Measurements from ENCODE around the gene SLC26A8. TPM values are rescaled to one million over a fixed set of nuclear protein-coding genes. Genes with fewer than 3 reads are reported as not detected.

Gene SLC26A8
- total and polyA plus RNA-seq, 2 of the 13 experiments (the other 11 are each of a cell fraction or from before 2014, with no cell fraction given) = 0.46 TPM; not detected in 1

DNA sequence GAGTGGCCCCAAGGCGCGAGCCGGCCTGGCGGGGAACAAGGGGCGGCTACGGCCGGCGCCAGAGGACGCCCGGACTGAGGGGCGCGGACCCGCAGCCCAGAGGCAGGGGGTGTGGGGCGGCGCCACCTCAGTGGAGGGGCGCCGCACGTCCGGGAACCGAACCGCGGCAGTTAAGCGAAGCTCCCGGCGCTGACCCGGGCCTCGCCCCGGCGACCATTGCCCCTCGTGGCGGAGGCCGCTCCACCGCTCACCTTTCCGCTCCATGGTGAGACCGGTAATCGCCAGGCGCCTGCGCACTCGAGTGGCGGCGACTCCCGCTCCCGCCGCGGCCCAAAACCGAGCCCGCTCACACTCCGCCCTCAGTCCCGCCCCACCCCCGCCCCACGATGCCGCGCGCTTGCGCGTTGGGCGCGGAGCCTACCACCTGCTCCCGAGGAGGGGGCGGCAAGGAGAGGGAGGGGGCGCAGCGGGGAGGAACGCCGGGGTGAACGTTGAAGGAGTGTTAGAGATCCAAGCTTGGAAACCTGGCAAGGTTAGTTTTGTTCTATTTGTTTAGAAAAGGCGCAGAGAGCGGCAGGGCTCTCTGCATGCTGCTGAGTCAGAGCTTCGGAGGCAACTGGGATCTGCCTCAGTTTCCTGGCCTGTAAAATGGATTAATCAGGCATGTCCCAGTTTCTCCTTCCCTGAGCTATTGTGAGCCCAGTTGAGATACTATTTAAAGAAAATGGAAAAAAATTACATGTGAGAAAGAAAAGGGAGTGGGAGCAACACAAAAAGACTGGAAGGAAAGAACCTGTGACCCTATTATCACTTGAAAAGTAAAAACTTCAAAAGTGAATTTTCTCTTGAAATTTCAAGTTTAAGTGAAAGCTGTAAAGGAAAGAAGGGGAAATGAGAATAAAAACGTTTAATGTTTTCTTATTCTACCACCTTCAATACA is 103.4 kb downstream of the SLC26A8 start, which contains the start of gene SRPK1 (continued):
- peak; percentile 58 for TF ChIP-seq ZSCAN29 (CRISPR knock-in tag; conservative IDR thresholded peaks at IDR 0.05)
- TF ChIP-seq ZNF530 (CRISPR knock-in tag; IDR thresholded peaks at IDR 0.05; ENCODE audit: low read depth) = no peak
- no peak for TF ChIP-seq ZNF569 (CRISPR knock-in tag; IDR thresholded peaks at IDR 0.05; ENCODE audit: borderline replicate concordance)
- no peak; the same call in 1 of the 2 replicates for TF ChIP-seq ZNF350 (CRISPR knock-in tag; IDR thresholded peaks at IDR 0.05; ENCODE audit: borderline replicate concordance, low read depth)
- TF ChIP-seq NR3C1 (CRISPR knock-in tag; IDR thresholded peaks at IDR 0.05) = no peak
- peak; percentile 94 for TF ChIP-seq ZNF543 (CRISPR knock-in tag; IDR thresholded peaks at IDR 0.05)
- no peak for TF ChIP-seq ZNF326 (CRISPR knock-in tag; IDR thresholded peaks at IDR 0.05; ENCODE audit: borderline replicate concordance)
- peak; percentile 71; the same call in 1 of the 2 replicates for TF ChIP-seq YEATS2 (CRISPR knock-in tag; IDR thresholded peaks at IDR 0.05; ENCODE audit: borderline replicate concordance)
- TF ChIP-seq NFE2L1 (CRISPR knock-in tag; IDR thresholded peaks at IDR 0.05; ENCODE audit: borderline replicate concordance) = no peak
- TF ChIP-seq ZNF562 (CRISPR knock-in tag; IDR thresholded peaks at IDR 0.05; ENCODE audit: borderline replicate concordance) = no peak
- TF ChIP-seq ZNF343 (CRISPR knock-in tag; IDR thresholded peaks at IDR 0.05) = peak; percentile 95
- no peak for TF ChIP-seq SMARCE1 (IDR thresholded peaks at IDR 0.05; ENCODE audit: borderline replicate concordance)
- peak; percentile 16; the same call in 1 of the 2 replicates for TF ChIP-seq MLX (CRISPR knock-in tag; IDR thresholded peaks at IDR 0.05)
- TF ChIP-seq ZNF775 (CRISPR knock-in tag; IDR thresholded peaks at IDR 0.05; ENCODE audit: borderline replicate concordance) = no peak
- TF ChIP-seq, protein P1, sequence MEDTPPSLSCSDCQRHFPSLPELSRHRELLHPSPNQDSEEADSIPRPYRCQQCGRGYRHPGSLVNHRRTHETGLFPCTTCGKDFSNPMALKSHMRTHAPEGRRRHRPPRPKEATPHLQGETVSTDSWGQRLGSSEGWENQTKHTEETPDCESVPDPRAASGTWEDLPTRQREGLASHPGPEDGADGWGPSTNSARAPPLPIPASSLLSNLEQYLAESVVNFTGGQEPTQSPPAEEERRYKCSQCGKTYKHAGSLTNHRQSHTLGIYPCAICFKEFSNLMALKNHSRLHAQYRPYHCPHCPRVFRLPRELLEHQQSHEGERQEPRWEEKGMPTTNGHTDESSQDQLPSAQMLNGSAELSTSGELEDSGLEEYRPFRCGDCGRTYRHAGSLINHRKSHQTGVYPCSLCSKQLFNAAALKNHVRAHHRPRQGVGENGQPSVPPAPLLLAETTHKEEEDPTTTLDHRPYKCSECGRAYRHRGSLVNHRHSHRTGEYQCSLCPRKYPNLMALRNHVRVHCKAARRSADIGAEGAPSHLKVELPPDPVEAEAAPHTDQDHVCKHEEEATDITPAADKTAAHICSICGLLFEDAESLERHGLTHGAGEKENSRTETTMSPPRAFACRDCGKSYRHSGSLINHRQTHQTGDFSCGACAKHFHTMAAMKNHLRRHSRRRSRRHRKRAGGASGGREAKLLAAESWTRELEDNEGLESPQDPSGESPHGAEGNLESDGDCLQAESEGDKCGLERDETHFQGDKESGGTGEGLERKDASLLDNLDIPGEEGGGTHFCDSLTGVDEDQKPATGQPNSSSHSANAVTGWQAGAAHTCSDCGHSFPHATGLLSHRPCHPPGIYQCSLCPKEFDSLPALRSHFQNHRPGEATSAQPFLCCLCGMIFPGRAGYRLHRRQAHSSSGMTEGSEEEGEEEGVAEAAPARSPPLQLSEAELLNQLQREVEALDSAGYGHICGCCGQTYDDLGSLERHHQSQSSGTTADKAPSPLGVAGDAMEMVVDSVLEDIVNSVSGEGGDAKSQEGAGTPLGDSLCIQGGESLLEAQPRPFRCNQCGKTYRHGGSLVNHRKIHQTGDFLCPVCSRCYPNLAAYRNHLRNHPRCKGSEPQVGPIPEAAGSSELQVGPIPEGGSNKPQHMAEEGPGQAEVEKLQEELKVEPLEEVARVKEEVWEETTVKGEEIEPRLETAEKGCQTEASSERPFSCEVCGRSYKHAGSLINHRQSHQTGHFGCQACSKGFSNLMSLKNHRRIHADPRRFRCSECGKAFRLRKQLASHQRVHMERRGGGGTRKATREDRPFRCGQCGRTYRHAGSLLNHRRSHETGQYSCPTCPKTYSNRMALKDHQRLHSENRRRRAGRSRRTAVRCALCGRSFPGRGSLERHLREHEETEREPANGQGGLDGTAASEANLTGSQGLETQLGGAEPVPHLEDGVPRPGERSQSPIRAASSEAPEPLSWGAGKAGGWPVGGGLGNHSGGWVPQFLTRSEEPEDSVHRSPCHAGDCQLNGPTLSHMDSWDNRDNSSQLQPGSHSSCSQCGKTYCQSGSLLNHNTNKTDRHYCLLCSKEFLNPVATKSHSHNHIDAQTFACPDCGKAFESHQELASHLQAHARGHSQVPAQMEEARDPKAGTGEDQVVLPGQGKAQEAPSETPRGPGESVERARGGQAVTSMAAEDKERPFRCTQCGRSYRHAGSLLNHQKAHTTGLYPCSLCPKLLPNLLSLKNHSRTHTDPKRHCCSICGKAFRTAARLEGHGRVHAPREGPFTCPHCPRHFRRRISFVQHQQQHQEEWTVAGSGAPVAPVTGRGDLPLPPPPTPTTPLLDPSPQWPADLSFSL (CRISPR knock-in tag; IDR thresholded peaks at IDR 0.05) = peak; percentile 62
- peak; percentile 67 to 84; a peak in 3 of 4 replicates for TF ChIP-seq HMGXB4 (CRISPR knock-in tag; IDR thresholded peaks at IDR 0.05; ENCODE audit: borderline replicate concordance in 1 of 2, low read depth in 1 of 2)
